M059J (cell line): ENCODE results near the gene ZNF121. TPM values are rescaled to one million over a fixed set of nuclear protein-coding genes. Genes with fewer than 3 reads are reported as not detected.

Experiments used
- DNase-seq: peaks from one replicate; pipeline ENCODE4 v3.0.0-alpha.2; 2012; ENCODE audit warnings: low read depth
- total RNA-seq: library from RNA; depleted of rRNA; stranded (reverse); fragments of >200 nt; shearing (Covaris generic); gene quantifications from 2 replicates; pipeline ENCODE4 v1.2.3, GENCODE V29; 2014; rRNA removed

Gene ZNF121
- total RNA-seq, 1 experiment from 2014 or later, result 19.0 TPM

- peak; percentile 84 for DNase-seq
Observed at GRCh38 chr19:9538183-9539058, 45.9 kb downstream of the ZNF121 start, which contains the start of gene ZNF426. Gene ZNF426, minus strand, starts transcription at chr19:9538645. Its CDS starts 2,413 bp downstream, at chr19:9536232.

GRCh38 chr19:9535934-9536333 is 48.4 kb downstream of the ZNF121 start:
- DNase-seq, result no peak

GRCh38 chr19:9531933-9532332 is 52.4 kb downstream of the ZNF121 start:
- DNase-seq, result peak; percentile 56

GRCh38 chr19:9528757-9529336 is 55.5 kb downstream of the ZNF121 start:
- peak; percentile 10 for DNase-seq

- DNase-seq, result no peak
Observed at GRCh38 chr19:9523885-9524474, 60.3 kb downstream of the ZNF121 start.

Other genes starting within 250 kb of the ZNF121 start
- gene ZNF177, start 221.5 kb downstream of the ZNF121 start, total RNA-seq, result 3.1 and 4.0 TPM in 2 replicates
- 16.0 and 17.2 TPM in 2 replicates for gene ZNF266, start 148.9 kb downstream of the ZNF121 start, total RNA-seq
- gene ZNF560, start 85.9 kb downstream of the ZNF121 start, total RNA-seq, result 0.10 and 1.7 TPM in 2 replicates
- gene ZNF426, start 45.9 kb downstream of the ZNF121 start, total RNA-seq, result 4.2 and 8.9 TPM in 2 replicates
- gene ZNF561, start 36.7 kb upstream of the ZNF121 start, total RNA-seq, result 13.3 and 19.0 TPM in 2 replicates
- 17.4 and 27.4 TPM in 2 replicates for gene ZNF562, start 90.6 kb upstream of the ZNF121 start, total RNA-seq
- gene ZNF846, start 184.2 kb upstream of the ZNF121 start, total RNA-seq, result 1.3 and 3.8 TPM in 2 replicates
- 23.2 and 24.4 TPM in 2 replicates for gene FBXL12, start 234.6 kb upstream of the ZNF121 start, total RNA-seq
- 601 and 1,151 TPM in 2 replicates for gene UBL5, start 243.4 kb upstream of the ZNF121 start, total RNA-seq